HepG2 (cell line): Measurements from ENCODE around the gene TBC1D20. TPM values are rescaled to one million over a fixed set of nuclear protein-coding genes. Genes with fewer than 3 reads are reported as not detected.
A peak's percentile ranks its signal among the peaks of the same experiment; 100 is the strongest.

ENCODE experiments used
- AHR ChIP-seq: IDR thresholded peaks from 2 replicates; pipeline ENCODE4 v1.6.1; 2018; ENCODE audit warnings: missing genetic modification reagents, missing compliant biosample characterization
- ERF ChIP-seq: IDR thresholded peaks from 2 replicates; pipeline ENCODE4 v1.6.1; 2018; ENCODE audit warnings: missing biosample characterization, missing genetic modification reagents
- GABPB1 ChIP-seq: IDR thresholded peaks from 2 replicates; pipeline ENCODE4 v1.6.1; 2016; ENCODE audit warnings: mild to moderate bottlenecking, missing genetic modification reagents, moderate library complexity, missing compliant biosample characterization
- ISL2 ChIP-seq: sonication (generic); formaldehyde crosslinking; IDR thresholded peaks from 2 replicates; pipeline ENCODE4 v1.5.0; 2020; ENCODE audit warnings: missing genetic modification reagents
- KDM2A ChIP-seq: sonication (generic); formaldehyde crosslinking; IDR thresholded peaks from 2 replicates; pipeline ENCODE4 v1.4.0; 2020; ENCODE audit warnings: low read depth, missing genetic modification reagents, borderline replicate concordance
- KLF11 ChIP-seq: IDR thresholded peaks from 2 replicates; pipeline ENCODE4 v1.6.1; 2016; ENCODE audit warnings: missing compliant biosample characterization
- NONO ChIP-seq, 2 experiments: fragments of 450-650 bp in 1 of 2; sonication (generic) in 1 of 2; formaldehyde crosslinking in 1 of 2; IDR thresholded peaks in 1 of 2; conservative IDR thresholded peaks in 1 of 2; 2 replicates each; pipeline versions ENCODE4 v1.6.1 to v1.8.0; 2017 to 2022; ENCODE audit warnings: mild to moderate bottlenecking in 1 of 2, missing genetic modification reagents in 1 of 2, moderate library complexity in 1 of 2
- PRPF4 ChIP-seq: fragments of 200-400 bp; formaldehyde crosslinking; IDR thresholded peaks from 2 replicates; pipeline ENCODE4 v1.6.1; 2016; ENCODE audit warnings: low read length, low read depth; ENCODE audit not compliant: poor library complexity, severe bottlenecking
- RBM22 ChIP-seq: fragments of 200-400 bp; formaldehyde crosslinking; optimal IDR thresholded peaks from 2 replicates; pipeline ENCODE3; 2017; ENCODE audit warnings: mild to moderate bottlenecking, low read length, moderate library complexity
- TAF15 ChIP-seq: fragments of 200-400 bp; formaldehyde crosslinking; IDR thresholded peaks from one replicate; pipeline ENCODE4 v1.6.1; 2018; ENCODE audit warnings: mild to moderate bottlenecking, low read depth, low read length; ENCODE audit not compliant: poor library complexity, severe bottlenecking
- YY1 ChIP-seq: IDR thresholded peaks from 2 replicates; pipeline ENCODE4 v1.6.1; 2011; ENCODE audit warnings: low read length, low read depth, moderate library complexity, mild to moderate bottlenecking; ENCODE audit not compliant: insufficient read depth, insufficient replicate concordance
- ZBTB38 ChIP-seq: sonication (generic); formaldehyde crosslinking; IDR thresholded peaks from 2 replicates; pipeline ENCODE4 v1.5.1; 2020; ENCODE audit warnings: mild to moderate bottlenecking, missing genetic modification reagents
- ZKSCAN5 ChIP-seq: sonication (generic); formaldehyde crosslinking; IDR thresholded peaks from 2 replicates; pipeline ENCODE4 v1.5.1; 2020; ENCODE audit warnings: mild to moderate bottlenecking, missing genetic modification reagents
- ZNF124 ChIP-seq: sonication (generic); formaldehyde crosslinking; IDR thresholded peaks from 2 replicates; pipeline ENCODE4 v1.4.0; 2020; ENCODE audit warnings: missing genetic modification reagents
- ZNF326 ChIP-seq: sonication (generic); formaldehyde crosslinking; IDR thresholded peaks from 2 replicates; pipeline ENCODE4 v1.4.0; 2020; ENCODE audit warnings: missing genetic modification reagents, borderline replicate concordance
- ZNF329 ChIP-seq: sonication (generic); formaldehyde crosslinking; IDR thresholded peaks from 2 replicates; pipeline ENCODE4 v1.9.0; 2021; ENCODE audit warnings: low read depth, mild to moderate bottlenecking, missing genetic modification reagents
- ZNF331 ChIP-seq: sonication (generic); formaldehyde crosslinking; IDR thresholded peaks from 2 replicates; pipeline ENCODE4 v1.4.0; 2020; ENCODE audit warnings: missing genetic modification reagents
- ZNF446 ChIP-seq: sonication (generic); formaldehyde crosslinking; IDR thresholded peaks from 2 replicates; pipeline ENCODE4 v1.5.0; 2020; ENCODE audit warnings: mild to moderate bottlenecking, missing genetic modification reagents
- ZNF547 ChIP-seq: sonication (generic); formaldehyde crosslinking; IDR thresholded peaks from 2 replicates; pipeline ENCODE4 v1.5.1; 2020; ENCODE audit warnings: mild to moderate bottlenecking, missing genetic modification reagents
- ZNF589 ChIP-seq: sonication (generic); formaldehyde crosslinking; conservative IDR thresholded peaks from 2 replicates; pipeline ENCODE4 v1.8.0; 2022; ENCODE audit warnings: mild to moderate bottlenecking, moderate library complexity, missing genetic modification reagents
- ZNF629 ChIP-seq: sonication (generic); formaldehyde crosslinking; conservative IDR thresholded peaks from 2 replicates; pipeline ENCODE4 v1.5.0; 2020; ENCODE audit warnings: missing genetic modification reagents
- ZNF780A ChIP-seq: sonication (generic); formaldehyde crosslinking; IDR thresholded peaks from 2 replicates; pipeline ENCODE4 v1.8.0; 2022; ENCODE audit warnings: mild to moderate bottlenecking, missing genetic modification reagents, moderate library complexity
- polyA plus RNA-seq, 8 experiments: library from polyadenylated mRNA; depleted of rRNA in 3 of 8; stranded (reverse) in 7 of 8; unstranded in 1 of 8; fragments of >200 nt; fragmentation: Illumina TruSeq in 4 of 8; extraction: Trizol in 4 of 8; gene quantifications; 2 replicates each; pipeline versions ENCODE4 v1.2.1 to v1.2.3, GENCODE V29; 2011 to 2016; ENCODE audit warnings: low read depth in 4 of 8, missing spikeins in 1 of 8, mixed read lengths in 1 of 8; ENCODE audit not compliant: insufficient read depth in 1 of 8
- total RNA-seq, 5 experiments: library from RNA; depleted of rRNA; stranded (reverse); fragments of >200 nt; fragmentation: Illumina TruSeq; extraction: Trizol; gene quantifications; 2 replicates each; pipeline ENCODE4 v1.2.3, GENCODE V29; 2016; ENCODE audit warnings: low read depth in 1 of 5
- TF ChIP-seq, protein P1 (sequence below): sonication (generic); formaldehyde crosslinking; IDR thresholded peaks from 2 replicates; pipeline ENCODE4 v1.5.0; 2020; ENCODE audit warnings: missing genetic modification reagents, mild to moderate bottlenecking, borderline replicate concordance
- TF ChIP-seq, protein P2 (sequence below): sonication (generic); formaldehyde crosslinking; IDR thresholded peaks from 2 replicates; pipeline ENCODE4 v1.4.0; 2020; ENCODE audit warnings: missing genetic modification reagents
- TF ChIP-seq, protein P3 (sequence below), 2 experiments: fragments of 450-650 bp in 1 of 2; sonication (generic) in 1 of 2; formaldehyde crosslinking; IDR thresholded peaks; 2 replicates each; pipeline versions ENCODE4 v1.5.0 to v1.8.0; 2020 to 2022; ENCODE audit warnings: mild to moderate bottlenecking in 1 of 2, missing genetic modification reagents in 1 of 2
- TF ChIP-seq, protein P4 (sequence below): sonication (generic); formaldehyde crosslinking; IDR thresholded peaks from 2 replicates; pipeline ENCODE4 v1.5.0; 2020; ENCODE audit warnings: mild to moderate bottlenecking, missing genetic modification reagents

The TBC1D20 gene
- total and polyA plus RNA-seq, 2 of the 13 experiments (the other 11 are each of a cell fraction or from before 2014, with no cell fraction given): 36.6 to 47.1 TPM

DNA sequence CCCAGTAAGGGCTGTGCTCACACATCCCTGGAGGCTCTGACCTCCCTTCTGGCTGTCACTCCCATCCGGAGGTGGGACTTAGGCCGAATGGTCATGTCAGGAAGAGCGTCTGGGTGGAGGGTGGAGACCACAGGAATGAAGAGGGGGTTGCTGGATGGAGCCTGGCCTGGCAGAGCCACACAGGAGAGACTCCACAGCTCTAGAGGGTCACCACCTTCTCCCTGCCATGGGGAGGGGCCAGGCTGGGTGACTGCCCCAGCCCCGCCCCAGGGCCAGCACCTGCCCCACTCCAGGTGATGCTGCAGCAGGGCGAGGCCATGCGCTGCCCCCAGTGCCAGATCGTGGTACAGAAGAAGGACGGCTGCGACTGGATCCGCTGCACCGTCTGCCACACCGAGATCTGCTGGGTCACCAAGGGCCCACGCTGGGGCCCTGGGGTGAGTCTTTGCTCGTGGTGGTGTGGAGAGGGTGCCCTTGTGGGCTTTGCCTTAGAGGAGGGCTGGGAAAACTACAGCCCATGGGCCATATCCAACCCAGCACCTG is 33.6 kb downstream of the TBC1D20 start (continued):
- TF ChIP-seq, protein P1, sequence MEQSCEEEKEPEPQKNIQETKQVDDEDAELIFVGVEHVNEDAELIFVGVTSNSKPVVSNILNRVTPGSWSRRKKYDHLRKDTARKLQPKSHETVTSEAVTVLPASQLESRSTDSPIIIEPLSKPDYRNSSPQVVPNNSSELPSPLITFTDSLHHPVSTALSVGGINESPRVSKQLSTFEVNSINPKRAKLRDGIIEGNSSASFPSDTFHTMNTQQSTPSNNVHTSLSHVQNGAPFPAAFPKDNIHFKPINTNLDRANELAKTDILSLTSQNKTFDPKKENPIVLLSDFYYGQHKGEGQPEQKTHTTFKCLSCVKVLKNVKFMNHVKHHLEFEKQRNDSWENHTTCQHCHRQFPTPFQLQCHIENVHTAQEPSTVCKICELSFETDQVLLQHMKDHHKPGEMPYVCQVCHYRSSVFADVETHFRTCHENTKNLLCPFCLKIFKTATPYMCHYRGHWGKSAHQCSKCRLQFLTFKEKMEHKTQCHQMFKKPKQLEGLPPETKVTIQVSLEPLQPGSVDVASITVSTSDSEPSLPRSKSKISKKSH: peak; percentile 63
- TF ChIP-seq ZNF331 (CRISPR knock-in tag) (no peak), ZNF547 (CRISPR knock-in tag) (no peak), ZNF326 (no peak), TAF15 (no peak), ISL2 (no peak), ZBTB38 (0 out of 2 replicates have a peak, but pooled peaks have one; percentile 26), PRPF4 (peak; percentile 53), ERF (no peak), GABPB1 (CRISPR knock-in tag) (peak; percentile 19; the same call in 1 of the 2 replicates), KLF11 (no peak), KDM2A (CRISPR knock-in tag) (0 out of 2 replicates have a peak, but pooled peaks have one; percentile 9), ZNF780A (CRISPR knock-in tag) (no peak), ZNF446 (CRISPR knock-in tag) (no peak), RBM22 (peak; percentile 63), ZNF589 (0 out of 2 replicates have a peak, but pooled peaks have one; percentile 41), AHR (CRISPR knock-in tag) (no peak), YY1 (no peak), ZNF329 (CRISPR knock-in tag) (no peak), NONO (IDR thresholded peaks at IDR 0.05) (no peak), NONO (CRISPR knock-in tag; conservative IDR thresholded peaks at IDR 0.05) (0 out of 2 replicates have a peak, but pooled peaks have one; percentile 49), ZNF124 (CRISPR knock-in tag) (no peak), ZKSCAN5 (no peak), ZNF629 (CRISPR knock-in tag) (no peak)
- TF ChIP-seq, protein P2, sequence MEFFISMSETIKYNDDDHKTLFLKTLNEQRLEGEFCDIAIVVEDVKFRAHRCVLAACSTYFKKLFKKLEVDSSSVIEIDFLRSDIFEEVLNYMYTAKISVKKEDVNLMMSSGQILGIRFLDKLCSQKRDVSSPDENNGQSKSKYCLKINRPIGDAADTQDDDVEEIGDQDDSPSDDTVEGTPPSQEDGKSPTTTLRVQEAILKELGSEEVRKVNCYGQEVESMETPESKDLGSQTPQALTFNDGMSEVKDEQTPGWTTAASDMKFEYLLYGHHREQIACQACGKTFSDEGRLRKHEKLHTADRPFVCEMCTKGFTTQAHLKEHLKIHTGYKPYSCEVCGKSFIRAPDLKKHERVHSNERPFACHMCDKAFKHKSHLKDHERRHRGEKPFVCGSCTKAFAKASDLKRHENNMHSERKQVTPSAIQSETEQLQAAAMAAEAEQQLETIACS (CRISPR knock-in tag): no peak
- TF ChIP-seq, protein P3, sequence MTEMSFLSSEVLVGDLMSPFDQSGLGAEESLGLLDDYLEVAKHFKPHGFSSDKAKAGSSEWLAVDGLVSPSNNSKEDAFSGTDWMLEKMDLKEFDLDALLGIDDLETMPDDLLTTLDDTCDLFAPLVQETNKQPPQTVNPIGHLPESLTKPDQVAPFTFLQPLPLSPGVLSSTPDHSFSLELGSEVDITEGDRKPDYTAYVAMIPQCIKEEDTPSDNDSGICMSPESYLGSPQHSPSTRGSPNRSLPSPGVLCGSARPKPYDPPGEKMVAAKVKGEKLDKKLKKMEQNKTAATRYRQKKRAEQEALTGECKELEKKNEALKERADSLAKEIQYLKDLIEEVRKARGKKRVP (CRISPR knock-in tag; IDR thresholded peaks at IDR 0.05): no peak
- TF ChIP-seq, protein P4, sequence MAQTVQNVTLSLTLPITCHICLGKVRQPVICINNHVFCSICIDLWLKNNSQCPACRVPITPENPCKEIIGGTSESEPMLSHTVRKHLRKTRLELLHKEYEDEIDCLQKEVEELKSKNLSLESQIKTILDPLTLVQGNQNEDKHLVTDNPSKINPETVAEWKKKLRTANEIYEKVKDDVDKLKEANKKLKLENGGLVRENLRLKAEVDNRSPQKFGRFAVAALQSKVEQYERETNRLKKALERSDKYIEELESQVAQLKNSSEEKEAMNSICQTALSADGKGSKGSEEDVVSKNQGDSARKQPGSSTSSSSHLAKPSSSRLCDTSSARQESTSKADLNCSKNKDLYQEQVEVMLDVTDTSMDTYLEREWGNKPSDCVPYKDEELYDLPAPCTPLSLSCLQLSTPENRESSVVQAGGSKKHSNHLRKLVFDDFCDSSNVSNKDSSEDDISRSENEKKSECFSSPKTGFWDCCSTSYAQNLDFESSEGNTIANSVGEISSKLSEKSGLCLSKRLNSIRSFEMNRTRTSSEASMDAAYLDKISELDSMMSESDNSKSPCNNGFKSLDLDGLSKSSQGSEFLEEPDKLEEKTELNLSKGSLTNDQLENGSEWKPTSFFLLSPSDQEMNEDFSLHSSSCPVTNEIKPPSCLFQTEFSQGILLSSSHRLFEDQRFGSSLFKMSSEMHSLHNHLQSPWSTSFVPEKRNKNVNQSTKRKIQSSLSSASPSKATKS: no peak
